NCI-H2196 (cell line): ENCODE measurements around the gene FAM180A.

Experiments
- DNase-seq: peaks from one replicate; lab custom pipeline; 2025; ENCODE audit not compliant: unreplicated experiment; lab: John Stamatoyannopoulos, UW

Gene FAM180A

GRCh38 chr7:135685306-135686084 lies 63.1 kb downstream of the FAM180A start:
- DNase-seq, result no peak

GRCh38 chr7:135684699-135685098 lies 63.9 kb downstream of the FAM180A start:
- no peak for DNase-seq

GRCh38 chr7:135684136-135684535 lies 64.5 kb downstream of the FAM180A start:
- no peak for DNase-seq

- DNase-seq, result no peak
Measured at GRCh38 chr7:135683609-135684008, 65.0 kb downstream of the FAM180A start.

GRCh38 chr7:135682191-135682590 lies 66.4 kb downstream of the FAM180A start:
- no peak for DNase-seq

- DNase-seq, result no peak
Measured at GRCh38 chr7:135681762-135682161, 66.9 kb downstream of the FAM180A start.
